Measurements from ENCODE around the gene FLYWCH2.

FLYWCH2 gene

GRCh38 chr16:2856061-2856670 lies 26.8 kb upstream of the FLYWCH2 start:
- H3K36me3 ChIP-seq (ENCODE audit: insufficient read depth, low read depth, low read length): no peaks in the 10 kb centered on the region
- no peaks in the 10 kb centered on the region for H3K4me1 ChIP-seq (ENCODE audit: insufficient read depth, low read length)
- no peak overlapping the region for H3K4me3 ChIP-seq (ENCODE audit: low read length)
- H3K9ac ChIP-seq (ENCODE audit: low read depth, low read length): no peak overlapping the region
- H3K27ac ChIP-seq (ENCODE audit: low read length): no peak overlapping the region
- H3K9me3 ChIP-seq (ENCODE audit: insufficient read depth, low read depth, low read length): peaks cover 15% of the 10 kb centered on the region
- H3K27me3 ChIP-seq (ENCODE audit: insufficient read depth, low read length): peaks cover 33% of the 10 kb centered on the region

DNA sequence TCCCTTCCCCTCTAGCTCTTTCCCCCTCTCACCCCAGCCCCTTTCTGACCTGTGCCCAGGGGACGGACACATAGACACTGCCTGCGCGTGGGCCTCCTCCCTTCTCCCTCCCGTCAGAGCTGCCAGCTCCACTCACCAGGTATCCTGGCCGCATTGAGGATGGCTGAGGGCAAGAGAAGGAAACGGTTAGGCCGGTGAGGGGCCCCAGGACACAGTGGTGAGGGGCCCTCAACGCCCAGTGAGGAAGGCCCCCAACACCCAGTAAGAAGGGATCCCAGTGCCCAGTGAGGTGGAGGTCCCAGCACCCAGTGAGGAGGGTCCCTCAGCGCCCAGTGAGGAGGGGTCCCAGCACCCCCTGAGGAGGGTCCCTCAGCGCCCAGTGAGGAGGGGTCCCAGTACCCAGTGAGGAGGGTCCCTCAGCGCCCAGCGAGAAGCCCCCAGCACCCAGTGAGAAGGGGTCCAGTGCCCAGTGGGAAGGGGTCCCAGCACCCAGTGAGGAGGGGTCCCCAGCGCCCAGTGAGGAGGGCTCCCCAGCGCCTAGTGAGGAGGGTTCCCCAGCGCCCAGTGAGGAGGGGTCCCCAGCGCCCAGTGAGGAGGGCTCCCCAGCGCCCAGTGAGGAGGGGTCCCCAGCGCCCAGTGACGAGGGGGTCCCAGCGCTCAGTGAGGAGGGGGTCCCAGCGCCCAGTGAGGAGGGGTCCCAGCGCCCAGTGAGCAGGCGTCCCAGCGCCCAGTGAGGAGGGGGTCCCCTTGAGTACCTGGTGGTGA lies 26.1 kb upstream of the FLYWCH2 start:
- H3K4me3 ChIP-seq (ENCODE audit: low read length): peak overlapping the region; percentile 64; the same call in 1 of the 2 replicates
- no peaks in the 10 kb centered on the region for H3K36me3 ChIP-seq (ENCODE audit: insufficient read depth, low read depth, low read length)
- H3K9ac ChIP-seq (ENCODE audit: low read depth, low read length): no peak overlapping the region
- H3K9me3 ChIP-seq (ENCODE audit: insufficient read depth, low read depth, low read length): peaks cover 16% of the 10 kb centered on the region
- no peak overlapping the region for H3K27ac ChIP-seq (ENCODE audit: low read length)
- H3K4me1 ChIP-seq (ENCODE audit: insufficient read depth, low read length): no peaks in the 10 kb centered on the region
- H3K27me3 ChIP-seq (ENCODE audit: insufficient read depth, low read length): peaks cover 33% of the 10 kb centered on the region

DNA sequence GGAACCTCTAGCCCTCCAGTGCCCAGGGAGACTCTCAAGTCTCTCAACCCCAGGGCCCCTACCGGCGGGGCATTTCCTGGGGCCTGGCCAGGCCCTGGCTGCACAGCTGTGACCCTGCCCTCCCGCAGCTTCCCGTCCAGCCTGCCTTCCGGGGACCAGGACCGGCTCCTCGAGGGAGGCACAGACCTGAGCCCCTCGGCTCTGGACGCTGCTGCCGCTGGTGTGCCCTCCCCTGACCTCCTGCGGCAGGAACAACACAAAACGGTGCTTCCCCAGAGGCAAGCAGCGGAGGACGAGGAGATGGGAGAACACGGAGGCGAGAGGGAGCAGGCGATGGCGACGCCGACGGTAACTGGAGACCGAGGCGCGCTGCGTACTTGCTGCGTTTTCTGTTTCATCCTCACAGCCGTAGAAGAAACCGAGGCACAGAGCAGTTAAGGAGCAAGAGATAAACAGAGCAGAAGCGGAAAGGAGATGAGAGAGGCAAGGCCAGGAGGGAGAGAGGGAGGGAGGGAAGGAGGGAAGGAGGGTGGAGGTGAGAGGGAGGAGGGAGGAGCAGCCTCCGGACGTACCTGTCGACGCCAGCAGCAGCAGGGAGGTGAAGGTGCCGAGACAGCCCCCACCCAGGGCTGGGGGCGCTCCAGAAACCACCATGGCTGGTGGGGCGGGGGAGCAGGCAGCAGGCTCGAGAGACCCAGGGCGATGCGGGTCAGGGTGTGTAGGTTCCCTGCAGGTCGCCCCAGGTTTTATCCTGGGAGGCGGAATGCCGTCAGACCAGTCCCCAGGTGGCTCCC lies 25.4 kb upstream of the FLYWCH2 start, which contains the start of gene PRSS22:
Gene PRSS22, minus strand, starts transcription at position 720 of the 794 bp plus-strand sequence. Its CDS starts 66 bp downstream, at position 654.
- Histone ChIP-seq H3K4me3 (ENCODE audit: low read length) (peak within 1 kb of the TSS; percentile 64), H3K36me3 (ENCODE audit: insufficient read depth, low read depth, low read length) (no peaks in the 10 kb centered on the region), H3K9me3 (ENCODE audit: insufficient read depth, low read depth, low read length) (peaks cover 16% of the 10 kb centered on the region), H3K27ac (ENCODE audit: low read length) (no peak within 1 kb of the TSS), H3K27me3 (ENCODE audit: insufficient read depth, low read length) (peaks cover 33% of the 10 kb centered on the region), H3K4me1 (ENCODE audit: insufficient read depth, low read length) (no peaks in the 10 kb centered on the region), H3K9ac (ENCODE audit: low read depth, low read length) (no peak within 1 kb of the TSS; the same call in 1 of the 2 replicates)

- H3K27me3 ChIP-seq (ENCODE audit: insufficient read depth, low read length): peaks cover 35% of the 10 kb centered on the region
- peaks cover 16% of the 10 kb centered on the region for H3K9me3 ChIP-seq (ENCODE audit: insufficient read depth, low read depth, low read length)
- H3K36me3 ChIP-seq (ENCODE audit: insufficient read depth, low read depth, low read length): no peaks in the 10 kb centered on the region
- peak overlapping the region; percentile 64; the same call in 1 of the 2 replicates for H3K4me3 ChIP-seq (ENCODE audit: low read length)
- no peak overlapping the region for H3K27ac ChIP-seq (ENCODE audit: low read length)
- H3K4me1 ChIP-seq (ENCODE audit: insufficient read depth, low read length): no peaks in the 10 kb centered on the region
- H3K9ac ChIP-seq (ENCODE audit: low read depth, low read length): no peak overlapping the region
Observed at GRCh38 chr16:2858245-2859025, 24.6 kb upstream of the FLYWCH2 start.

GRCh38 chr16:2859686-2860265 lies 23.2 kb upstream of the FLYWCH2 start:
- Histone ChIP-seq H3K27me3 (ENCODE audit: insufficient read depth, low read length) (peaks cover 48% of the 10 kb centered on the region), H3K4me3 (ENCODE audit: low read length) (no peak overlapping the region), H3K4me1 (ENCODE audit: insufficient read depth, low read length) (no peaks in the 10 kb centered on the region), H3K9ac (ENCODE audit: low read depth, low read length) (no peak overlapping the region), H3K27ac (ENCODE audit: low read length) (no peak overlapping the region), H3K9me3 (ENCODE audit: insufficient read depth, low read depth, low read length) (0 out of 2 replicates have a peak, but pooled peaks cover 5% of the 10 kb centered on the region), H3K36me3 (ENCODE audit: insufficient read depth, low read depth, low read length) (no peaks in the 10 kb centered on the region)

- no peak overlapping the region for H3K27ac ChIP-seq (ENCODE audit: low read length)
- H3K36me3 ChIP-seq (ENCODE audit: insufficient read depth, low read depth, low read length): no peaks in the 10 kb centered on the region
- no peaks in the 10 kb centered on the region for H3K4me1 ChIP-seq (ENCODE audit: insufficient read depth, low read length)
- H3K27me3 ChIP-seq (ENCODE audit: insufficient read depth, low read length): peaks cover 60% of the 10 kb centered on the region
- H3K4me3 ChIP-seq (ENCODE audit: low read length): no peak overlapping the region
- H3K9me3 ChIP-seq (ENCODE audit: insufficient read depth, low read depth, low read length): 0 out of 2 replicates have a peak, but pooled peaks cover 5% of the 10 kb centered on the region
- no peak overlapping the region for H3K9ac ChIP-seq (ENCODE audit: low read depth, low read length)
Observed at GRCh38 chr16:2860826-2861567, 22.0 kb upstream of the FLYWCH2 start.

DNA sequence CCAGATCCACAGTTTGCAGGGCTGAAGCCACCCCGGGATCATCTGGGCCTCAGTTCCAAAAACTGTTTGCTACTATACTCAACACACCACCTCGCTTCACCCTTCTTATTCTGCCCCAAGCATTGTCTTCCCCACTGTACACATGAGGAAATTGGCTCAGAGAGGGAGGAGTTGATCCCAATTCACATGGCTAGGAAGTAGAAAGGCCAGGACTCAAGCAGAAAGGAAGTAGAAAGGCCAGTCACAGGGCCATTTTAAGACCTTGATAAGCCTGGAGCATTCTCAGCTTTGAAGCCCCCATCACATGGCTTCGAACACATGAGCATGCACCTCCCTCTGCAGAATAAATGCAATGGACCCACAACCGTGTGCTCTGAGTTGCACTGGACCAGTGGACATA lies 17.4 kb upstream of the FLYWCH2 start:
- no peak overlapping the region for H3K27ac ChIP-seq (ENCODE audit: low read length)
- no peak overlapping the region for H3K4me3 ChIP-seq (ENCODE audit: low read length)
- H3K36me3 ChIP-seq (ENCODE audit: insufficient read depth, low read depth, low read length): no peaks in the 10 kb centered on the region
- H3K9ac ChIP-seq (ENCODE audit: low read depth, low read length): no peak overlapping the region
- 0 out of 2 replicates have a peak, but pooled peaks cover 5% of the 10 kb centered on the region for H3K9me3 ChIP-seq (ENCODE audit: insufficient read depth, low read depth, low read length)
- peaks cover 4% of the 10 kb centered on the region; the same call in 1 of the 2 replicates for H3K4me1 ChIP-seq (ENCODE audit: insufficient read depth, low read length)
- peaks cover 54% of the 10 kb centered on the region for H3K27me3 ChIP-seq (ENCODE audit: insufficient read depth, low read length)

GRCh38 chr16:2866431-2866830 lies 16.6 kb upstream of the FLYWCH2 start:
- peaks cover 62% of the 10 kb centered on the region for H3K27me3 ChIP-seq (ENCODE audit: insufficient read depth, low read length)

GRCh38 chr16:2867661-2867986 lies 15.4 kb upstream of the FLYWCH2 start:
- H3K9ac ChIP-seq (ENCODE audit: low read depth, low read length): peak overlapping the region; percentile 80; the same call in 1 of the 2 replicates
- no peak overlapping the region for H3K27ac ChIP-seq (ENCODE audit: low read length)
- H3K4me3 ChIP-seq (ENCODE audit: low read length): peak overlapping the region; percentile 77
- H3K9me3 ChIP-seq (ENCODE audit: insufficient read depth, low read depth, low read length): no peaks in the 10 kb centered on the region
- peaks cover 68% of the 10 kb centered on the region for H3K27me3 ChIP-seq (ENCODE audit: insufficient read depth, low read length)
- H3K4me1 ChIP-seq (ENCODE audit: insufficient read depth, low read length): peaks cover 4% of the 10 kb centered on the region; the same call in 1 of the 2 replicates
- H3K36me3 ChIP-seq (ENCODE audit: insufficient read depth, low read depth, low read length): no peaks in the 10 kb centered on the region

More at GRCh38 chr16:2866431-2866830, 16.6 kb upstream of the FLYWCH2 start:
- H3K9ac ChIP-seq (ENCODE audit: low read depth, low read length): no peak overlapping the region
- H3K4me3 ChIP-seq (ENCODE audit: low read length): no peak overlapping the region
- H3K4me1 ChIP-seq (ENCODE audit: insufficient read depth, low read length): peaks cover 4% of the 10 kb centered on the region; the same call in 1 of the 2 replicates
- no peaks in the 10 kb centered on the region for H3K9me3 ChIP-seq (ENCODE audit: insufficient read depth, low read depth, low read length)
- H3K36me3 ChIP-seq (ENCODE audit: insufficient read depth, low read depth, low read length): no peaks in the 10 kb centered on the region
- no peak overlapping the region for H3K27ac ChIP-seq (ENCODE audit: low read length)

DNA sequence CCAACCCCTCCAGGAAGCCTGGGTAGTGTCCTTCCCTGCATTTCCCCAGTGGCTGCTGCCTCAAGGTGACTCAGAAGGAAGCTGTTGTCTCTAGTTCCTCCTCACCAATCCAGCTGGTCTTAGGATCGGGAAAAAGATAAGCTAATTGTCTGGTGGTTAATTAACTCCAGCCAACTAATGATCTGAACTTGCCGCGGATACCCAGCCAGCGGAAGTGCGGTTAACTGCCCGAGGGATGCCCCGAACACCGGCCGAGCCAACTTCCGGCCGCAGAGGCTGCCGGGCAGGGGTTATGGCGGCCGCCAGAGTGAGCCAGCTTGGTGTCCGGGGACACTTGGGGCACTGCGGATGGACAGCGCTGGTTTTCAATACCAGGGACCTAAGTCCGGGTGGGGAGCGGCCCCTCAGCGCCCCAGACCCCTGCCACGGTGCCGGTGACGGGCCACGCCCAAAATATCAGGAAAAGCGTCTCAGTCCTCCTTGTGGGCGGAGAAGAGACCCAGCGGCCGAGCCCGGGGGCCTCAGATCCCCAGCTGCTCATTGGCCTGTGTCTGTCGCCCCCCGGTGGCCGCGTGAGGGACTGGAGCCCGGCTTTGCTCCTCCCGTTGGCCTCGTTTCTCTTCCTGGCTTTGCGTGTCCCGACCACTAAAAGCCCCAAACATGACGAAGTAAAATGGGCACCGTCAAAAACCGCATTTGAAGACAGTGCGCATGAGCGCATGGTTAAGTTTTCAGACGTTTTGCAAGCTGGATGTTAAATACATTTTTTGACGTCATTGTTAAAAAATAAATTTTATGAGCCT lies 14.8 kb upstream of the FLYWCH2 start:
- Histone ChIP-seq H3K4me3 (ENCODE audit: low read length) (peak overlapping the region; percentile 77), H3K4me1 (ENCODE audit: insufficient read depth, low read length) (peaks cover 4% of the 10 kb centered on the region; the same call in 1 of the 2 replicates), H3K27me3 (ENCODE audit: insufficient read depth, low read length) (peaks cover 74% of the 10 kb centered on the region), H3K9ac (ENCODE audit: low read depth, low read length) (peak overlapping the region; percentile 80), H3K36me3 (ENCODE audit: insufficient read depth, low read depth, low read length) (no peaks in the 10 kb centered on the region), H3K27ac (ENCODE audit: low read length) (no peak overlapping the region), H3K9me3 (ENCODE audit: insufficient read depth, low read depth, low read length) (no peaks in the 10 kb centered on the region)

Data from iPS-20b (cell line).